Measurements from ENCODE around the gene MEPCE.

DNA sequence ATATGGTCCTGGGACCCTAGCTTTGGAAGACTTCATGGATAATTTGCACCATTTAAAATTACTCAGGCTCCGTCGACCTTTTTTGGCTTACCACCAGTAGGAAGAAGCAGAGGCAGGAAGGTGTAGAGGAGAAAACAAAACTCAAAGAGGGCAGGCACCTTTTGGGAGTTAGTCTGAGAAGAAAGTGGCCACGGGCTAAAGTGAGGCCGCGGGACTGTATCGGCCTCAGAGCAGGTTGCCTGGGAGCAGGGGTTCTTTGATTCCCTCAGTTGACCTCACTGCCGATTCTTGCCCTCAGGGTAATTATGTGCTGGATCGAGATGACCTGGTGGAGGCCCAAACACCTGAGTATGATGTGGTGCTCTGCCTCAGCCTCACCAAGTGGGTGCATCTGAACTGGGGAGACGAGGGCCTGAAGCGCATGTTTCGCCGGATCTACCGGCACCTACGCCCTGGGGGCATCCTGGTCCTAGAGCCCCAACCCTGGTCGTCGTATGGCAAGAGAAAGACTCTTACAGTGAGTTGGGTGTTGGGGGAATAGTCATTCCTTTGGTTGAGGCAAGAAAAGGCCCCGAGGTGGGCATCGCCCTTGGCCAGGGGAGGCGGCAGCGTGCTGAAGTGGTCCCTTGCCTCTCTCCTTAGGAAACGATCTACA, 3.1 kb downstream of the MEPCE start:
- TF ChIP-seq, protein P1, sequence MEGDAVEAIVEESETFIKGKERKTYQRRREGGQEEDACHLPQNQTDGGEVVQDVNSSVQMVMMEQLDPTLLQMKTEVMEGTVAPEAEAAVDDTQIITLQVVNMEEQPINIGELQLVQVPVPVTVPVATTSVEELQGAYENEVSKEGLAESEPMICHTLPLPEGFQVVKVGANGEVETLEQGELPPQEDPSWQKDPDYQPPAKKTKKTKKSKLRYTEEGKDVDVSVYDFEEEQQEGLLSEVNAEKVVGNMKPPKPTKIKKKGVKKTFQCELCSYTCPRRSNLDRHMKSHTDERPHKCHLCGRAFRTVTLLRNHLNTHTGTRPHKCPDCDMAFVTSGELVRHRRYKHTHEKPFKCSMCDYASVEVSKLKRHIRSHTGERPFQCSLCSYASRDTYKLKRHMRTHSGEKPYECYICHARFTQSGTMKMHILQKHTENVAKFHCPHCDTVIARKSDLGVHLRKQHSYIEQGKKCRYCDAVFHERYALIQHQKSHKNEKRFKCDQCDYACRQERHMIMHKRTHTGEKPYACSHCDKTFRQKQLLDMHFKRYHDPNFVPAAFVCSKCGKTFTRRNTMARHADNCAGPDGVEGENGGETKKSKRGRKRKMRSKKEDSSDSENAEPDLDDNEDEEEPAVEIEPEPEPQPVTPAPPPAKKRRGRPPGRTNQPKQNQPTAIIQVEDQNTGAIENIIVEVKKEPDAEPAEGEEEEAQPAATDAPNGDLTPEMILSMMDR (IDR thresholded peaks at IDR 0.05; ENCODE audit: low read depth, low read length, poor library complexity, severe bottlenecking): no peak
- TF ChIP-seq EZH2phosphoT487 (IDR thresholded peaks at IDR 0.05; ENCODE audit: borderline replicate concordance, low read length): no peak

Measured in DOHH2 (cell line).